Measurements from ENCODE around the gene LHX4.

LHX4 gene

DNA sequence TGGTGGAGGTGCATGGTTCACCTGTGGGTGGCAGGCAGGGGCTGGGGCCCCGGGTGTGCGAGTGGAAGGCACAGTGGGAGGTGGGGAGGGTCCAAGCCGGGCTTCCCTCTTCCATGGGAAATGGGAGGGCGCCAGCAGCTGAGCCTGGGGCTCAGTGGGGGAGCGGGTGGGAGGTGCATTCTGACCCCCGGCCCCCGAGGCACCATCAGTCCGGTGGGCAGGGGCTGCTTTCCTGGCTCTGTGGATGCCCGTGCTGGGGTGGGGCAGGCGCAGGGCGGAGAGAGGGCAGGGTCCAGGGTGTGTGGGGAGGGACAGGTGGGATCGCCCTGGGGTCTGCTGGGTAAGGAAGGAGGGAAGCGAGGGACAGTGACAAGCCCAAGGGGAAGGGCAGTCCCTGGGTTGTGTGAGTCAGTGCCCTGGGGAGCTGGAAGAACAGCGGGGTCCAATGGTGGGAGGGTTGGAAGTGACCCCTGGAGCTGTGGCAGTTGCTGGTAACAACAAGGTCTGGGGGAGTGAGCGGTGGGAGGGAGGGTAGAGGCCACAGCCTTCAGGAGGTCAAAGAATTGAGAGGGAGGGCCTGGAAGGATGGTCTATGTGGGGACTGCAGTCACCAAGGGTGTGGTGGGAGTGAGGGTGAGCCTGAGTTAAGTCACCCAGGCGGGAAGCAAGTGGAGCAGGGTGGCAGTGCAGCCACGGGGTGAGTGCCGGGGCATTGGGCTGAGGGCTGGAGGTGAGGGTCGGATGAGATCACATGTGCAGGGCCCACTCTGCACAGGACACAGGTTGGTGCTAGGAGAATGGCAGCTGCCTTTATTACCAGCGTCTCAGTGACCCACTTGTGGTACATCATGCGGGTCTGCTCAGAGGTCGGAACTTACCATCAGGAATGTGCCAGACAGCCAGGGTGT, 29.6 kb downstream of the LHX4 start:
- no peak for DNase-seq

DNA sequence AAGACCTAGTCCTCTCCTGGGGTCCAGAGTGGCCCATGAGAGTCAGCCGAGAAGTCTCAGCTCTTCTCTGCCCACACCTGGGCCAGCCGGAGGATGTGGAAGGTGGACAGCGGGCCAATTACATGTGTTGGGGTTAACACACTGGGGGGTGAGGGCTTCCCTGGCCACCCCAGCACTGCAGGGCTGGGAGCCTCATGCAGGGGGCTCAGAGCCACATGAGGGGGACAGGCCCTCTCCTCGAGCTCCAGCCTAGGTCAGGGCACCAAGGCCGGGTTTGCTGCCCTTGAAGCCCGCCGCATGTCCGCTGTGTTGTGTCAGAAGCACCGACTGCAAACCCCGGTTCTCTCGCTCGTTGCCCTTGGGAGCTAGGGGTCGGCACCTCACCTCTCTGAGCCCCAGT, 30.5 kb downstream of the LHX4 start:
- no peak for DNase-seq

DNA sequence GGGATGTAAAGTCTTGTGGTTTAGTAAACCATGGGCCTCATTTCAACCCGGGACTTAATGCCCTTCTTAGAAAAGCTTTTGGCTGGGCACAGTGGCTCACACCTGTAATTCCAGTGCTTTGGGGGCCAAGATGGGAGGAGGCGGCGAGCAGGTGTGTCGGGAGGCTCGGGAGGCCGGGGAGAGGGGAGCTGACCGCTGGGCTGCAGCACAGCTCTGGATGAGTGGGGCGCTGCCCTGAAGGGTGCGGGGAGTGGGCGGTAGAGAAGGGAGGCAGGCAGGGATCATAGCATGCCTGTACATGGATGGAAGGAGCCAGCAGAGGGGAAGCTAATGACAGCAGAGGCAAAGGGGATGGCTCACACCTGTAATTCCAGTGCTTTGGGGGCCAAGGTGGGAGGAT, 31.0 kb downstream of the LHX4 start:
- DNase-seq = no peak

DNA sequence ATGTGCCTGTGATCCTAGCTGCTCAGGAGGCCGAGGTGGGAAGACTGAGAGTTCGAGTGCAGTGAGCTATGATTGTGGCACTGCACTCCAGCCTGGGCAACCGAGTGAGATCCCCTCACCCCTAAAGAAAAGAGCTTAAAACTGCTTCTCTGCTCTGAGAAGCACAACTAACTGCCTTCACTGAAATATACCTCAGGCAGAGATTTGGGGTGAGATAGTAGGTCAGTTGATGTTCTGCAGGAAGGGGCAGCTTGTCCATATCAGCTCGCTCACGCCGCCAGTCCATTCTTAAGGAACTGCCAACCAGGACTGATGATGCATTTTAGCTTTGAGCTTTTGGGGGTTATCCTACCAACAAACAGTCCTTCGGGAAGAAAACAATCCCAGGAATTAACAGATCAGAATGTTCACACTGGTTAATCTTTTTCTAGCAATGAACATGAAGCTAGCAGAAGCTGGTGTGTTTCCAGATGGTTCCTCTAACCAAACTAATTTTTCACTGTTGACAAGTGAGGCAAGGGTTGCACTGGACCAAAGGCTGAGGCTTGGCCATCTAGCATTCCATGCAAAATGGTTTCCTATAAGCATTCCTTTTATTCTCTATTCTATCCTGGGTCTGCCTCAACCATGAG, 31.6 kb downstream of the LHX4 start:
- DNase-seq = no peak

DNA sequence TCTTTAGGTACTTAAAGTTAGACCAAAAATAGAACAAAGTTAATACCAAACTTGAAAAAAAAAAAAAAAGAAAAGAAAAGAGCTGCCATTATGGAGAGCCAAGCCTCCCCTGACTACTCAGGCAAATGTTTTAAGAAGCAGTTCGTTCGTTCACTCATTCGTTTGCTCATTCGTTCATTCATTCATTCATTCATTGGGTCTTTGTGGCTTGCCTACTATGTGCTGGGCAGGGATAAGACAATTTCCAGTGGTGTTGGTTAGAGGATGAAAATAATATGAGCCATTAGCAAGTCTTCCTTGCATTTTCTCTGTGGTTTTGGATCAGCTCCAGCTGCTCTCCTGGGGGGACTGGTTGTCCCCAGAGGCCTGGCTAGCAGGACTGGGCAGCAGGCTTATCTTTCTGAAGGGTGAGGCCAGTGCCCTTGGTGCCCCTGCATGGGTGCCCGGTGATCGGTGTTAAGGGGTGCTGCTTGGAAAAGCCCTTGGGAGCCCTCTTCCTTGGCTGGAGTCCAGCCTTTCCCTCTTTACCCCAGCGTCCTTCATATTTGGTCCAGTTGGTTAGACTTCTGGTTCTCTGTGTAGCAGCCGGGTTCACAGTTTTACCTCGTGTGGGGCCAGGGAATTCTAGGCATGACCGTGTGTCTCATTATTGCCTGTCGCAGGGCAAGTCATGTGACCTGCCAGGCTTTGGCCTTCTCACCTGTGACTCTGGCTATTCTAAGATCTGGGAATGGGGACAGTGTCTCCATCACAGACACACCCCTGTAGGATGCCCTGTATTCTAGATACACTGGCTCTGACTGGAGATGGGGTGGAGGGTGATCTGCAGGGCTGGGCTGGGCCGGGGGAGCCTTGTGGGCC, 32.8 kb downstream of the LHX4 start:
- DNase-seq = no peak

DNA sequence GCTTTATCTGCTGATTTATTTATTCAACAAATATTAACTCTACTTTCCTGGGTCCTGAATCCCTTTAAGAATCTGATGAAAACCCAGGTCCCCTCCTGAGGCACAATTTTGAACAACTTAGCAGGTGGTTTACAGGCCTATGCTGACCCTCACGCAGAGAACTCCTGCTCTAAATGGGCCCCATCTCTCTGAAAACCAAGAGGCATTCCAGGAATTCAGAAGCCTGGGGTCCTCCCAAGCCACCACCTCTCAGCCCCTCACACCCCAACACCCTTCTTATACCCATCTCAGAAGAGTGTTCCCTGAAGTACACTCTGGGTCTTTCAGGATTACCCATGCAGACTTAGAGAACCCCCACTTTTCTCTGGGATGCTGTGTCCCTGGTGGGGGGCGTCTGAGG, 34.5 kb downstream of the LHX4 start:
- DNase-seq = no peak

DNA sequence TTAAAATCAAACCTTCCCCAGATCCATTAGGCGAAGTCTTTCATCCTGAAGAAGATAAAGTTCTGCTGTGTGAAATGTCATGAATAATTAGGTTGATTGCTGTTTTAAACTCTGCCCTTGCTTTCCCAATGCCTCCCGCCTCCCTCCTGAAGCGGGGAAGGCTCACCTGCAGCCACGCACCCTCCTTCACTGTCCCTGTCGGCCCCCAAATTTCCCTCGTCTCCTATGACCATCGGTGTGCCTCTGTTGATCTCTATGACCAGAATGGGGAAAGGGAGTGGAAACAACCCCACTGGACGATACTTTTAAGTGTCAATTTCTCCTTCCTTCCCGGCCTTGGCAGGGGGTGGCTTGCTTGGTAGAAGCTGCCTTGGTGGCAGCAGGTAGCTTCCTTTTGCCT, 35.1 kb downstream of the LHX4 start:
- no peak for DNase-seq

DNA sequence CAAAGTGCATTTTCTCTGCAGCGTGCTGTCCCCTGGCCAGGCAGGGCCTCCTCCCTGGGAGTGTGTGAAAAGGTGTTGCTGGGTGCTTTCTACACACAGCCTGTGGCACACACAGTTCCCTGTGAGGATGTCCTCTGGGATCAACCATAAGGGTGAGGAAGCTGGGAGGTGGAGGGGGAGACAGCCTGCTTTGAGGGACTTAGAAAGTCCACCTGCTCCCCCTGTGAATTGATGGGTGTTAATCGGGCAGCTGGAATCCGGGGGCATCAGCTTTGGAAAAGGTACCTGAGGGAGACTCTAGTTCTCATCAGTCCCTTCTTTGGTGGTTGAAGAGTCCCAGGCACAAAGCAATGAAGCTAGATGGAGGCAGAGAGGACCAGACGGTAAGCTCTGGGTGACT, 35.8 kb downstream of the LHX4 start:
- DNase-seq = no peak

DNA sequence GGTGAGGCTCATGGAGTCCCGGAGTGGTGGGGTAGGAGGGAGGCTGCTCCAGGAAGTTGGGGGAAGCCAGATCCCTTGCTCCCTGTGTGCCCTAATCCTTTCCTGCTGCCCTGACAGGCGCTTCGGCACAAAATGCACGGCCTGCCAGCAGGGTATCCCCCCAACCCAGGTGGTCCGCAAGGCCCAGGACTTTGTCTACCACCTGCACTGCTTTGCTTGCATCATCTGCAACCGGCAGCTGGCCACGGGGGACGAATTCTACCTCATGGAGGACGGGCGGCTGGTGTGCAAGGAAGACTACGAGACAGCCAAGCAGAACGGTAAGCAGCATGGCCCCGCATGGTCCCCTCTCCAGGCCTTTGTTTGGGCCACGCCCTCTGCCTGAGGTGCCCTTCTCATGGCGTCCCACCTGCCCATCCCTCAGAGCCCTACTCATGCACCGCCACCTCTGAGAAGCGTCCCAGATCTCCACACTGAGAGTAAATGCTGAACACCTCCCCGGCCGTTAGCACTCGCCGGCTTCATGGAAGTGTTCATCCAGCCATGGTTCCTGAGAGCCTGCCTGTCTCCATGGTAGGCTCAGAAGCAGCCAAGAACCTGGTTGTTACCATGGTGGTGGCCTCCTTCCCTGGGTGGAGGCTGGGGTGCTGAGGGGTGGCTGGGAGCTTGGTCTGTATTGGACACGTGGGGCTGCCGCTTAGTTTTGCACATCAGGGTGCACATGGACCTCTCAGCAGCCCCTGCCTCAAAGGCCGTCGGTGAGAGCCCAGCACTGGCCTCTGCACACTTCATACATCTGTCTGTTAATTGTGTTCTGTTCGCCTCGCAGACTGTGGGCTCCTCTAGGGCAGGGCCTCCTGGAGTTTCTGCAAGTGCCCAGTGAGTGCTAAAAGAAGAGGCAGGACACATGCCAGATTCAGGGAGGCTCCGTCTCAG, 36.5 kb downstream of the LHX4 start:
- no peak for DNase-seq

DNA sequence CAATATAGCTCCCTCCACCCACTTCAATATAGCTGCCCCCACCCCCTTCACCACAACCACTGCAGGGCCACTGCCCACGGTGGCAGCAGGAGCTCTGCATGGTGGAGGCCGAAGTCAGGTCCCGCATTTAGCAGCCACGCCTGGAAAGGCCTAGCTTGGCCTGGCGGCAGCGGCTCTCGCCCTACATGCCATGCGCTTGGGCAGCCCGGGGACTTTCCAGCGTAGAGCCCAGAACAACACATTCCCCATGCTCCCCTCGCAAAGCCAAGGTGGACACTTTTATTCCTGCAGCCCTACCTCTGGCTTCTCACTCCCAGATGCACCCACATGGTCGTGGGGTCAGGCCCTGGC, 37.1 kb downstream of the LHX4 start:
- no peak for DNase-seq

DNA sequence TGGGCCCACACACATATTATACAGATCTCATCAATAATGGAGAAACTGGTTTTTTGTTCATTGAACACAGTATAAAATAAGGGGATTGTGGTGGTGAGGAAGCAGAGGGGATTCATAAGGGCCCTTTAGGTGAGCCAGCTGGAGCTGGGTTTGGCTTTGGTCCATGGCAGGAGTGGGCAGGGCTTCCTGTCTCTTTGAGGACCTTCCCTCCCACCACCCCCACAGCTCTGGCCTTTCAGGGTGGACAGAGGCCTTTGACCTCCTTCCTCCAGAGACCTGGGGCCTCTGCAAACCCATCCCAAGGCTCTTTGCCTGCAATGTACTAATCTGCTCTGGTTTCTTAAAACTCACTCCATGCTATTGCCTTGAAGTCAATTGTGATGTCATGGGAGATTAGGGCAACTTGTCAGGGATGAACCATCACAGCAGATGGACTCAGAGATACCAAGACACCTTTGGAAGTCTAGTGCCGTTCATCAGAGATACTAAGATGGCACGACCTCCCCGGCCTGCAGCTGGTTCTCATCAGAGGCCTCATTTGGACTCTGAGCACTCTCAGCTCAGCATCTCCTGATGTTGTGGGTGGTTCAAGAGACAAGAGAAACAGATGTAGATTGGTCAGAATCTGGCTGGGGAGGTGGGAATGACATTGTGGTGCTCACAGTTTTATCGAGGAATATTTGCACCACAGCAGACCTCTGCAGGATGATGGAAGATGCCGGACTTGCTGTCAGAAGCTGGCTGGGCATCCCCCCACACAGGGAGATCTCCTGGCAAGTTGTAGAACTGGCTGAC, 37.9 kb downstream of the LHX4 start:
- no peak for DNase-seq

DNA sequence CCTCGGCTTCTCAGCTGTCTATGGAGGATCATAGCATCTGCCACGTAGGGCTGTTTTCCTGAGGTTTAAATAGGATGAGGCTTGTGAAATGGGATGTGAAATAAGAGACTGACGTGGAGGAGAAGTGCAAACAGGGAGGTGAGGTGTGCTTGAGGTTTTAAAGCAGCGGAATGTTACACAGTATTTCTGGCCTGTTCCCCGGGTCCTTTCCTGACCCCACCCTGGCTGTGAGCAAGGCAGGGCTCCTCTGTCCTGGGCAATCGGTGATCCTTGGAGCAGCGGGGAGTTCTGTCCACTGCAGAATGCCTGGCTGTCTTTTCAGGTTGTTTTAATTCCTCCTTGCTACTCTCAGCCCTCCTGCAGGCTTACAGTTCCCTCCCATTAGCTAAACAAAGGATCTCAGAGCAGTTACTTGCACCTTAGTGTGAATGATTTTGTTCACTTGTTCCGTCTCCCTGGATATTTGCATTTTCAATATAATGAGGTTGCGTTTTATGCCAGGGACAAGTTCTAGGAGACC, 38.6 kb downstream of the LHX4 start:
- no peak for DNase-seq

DNA sequence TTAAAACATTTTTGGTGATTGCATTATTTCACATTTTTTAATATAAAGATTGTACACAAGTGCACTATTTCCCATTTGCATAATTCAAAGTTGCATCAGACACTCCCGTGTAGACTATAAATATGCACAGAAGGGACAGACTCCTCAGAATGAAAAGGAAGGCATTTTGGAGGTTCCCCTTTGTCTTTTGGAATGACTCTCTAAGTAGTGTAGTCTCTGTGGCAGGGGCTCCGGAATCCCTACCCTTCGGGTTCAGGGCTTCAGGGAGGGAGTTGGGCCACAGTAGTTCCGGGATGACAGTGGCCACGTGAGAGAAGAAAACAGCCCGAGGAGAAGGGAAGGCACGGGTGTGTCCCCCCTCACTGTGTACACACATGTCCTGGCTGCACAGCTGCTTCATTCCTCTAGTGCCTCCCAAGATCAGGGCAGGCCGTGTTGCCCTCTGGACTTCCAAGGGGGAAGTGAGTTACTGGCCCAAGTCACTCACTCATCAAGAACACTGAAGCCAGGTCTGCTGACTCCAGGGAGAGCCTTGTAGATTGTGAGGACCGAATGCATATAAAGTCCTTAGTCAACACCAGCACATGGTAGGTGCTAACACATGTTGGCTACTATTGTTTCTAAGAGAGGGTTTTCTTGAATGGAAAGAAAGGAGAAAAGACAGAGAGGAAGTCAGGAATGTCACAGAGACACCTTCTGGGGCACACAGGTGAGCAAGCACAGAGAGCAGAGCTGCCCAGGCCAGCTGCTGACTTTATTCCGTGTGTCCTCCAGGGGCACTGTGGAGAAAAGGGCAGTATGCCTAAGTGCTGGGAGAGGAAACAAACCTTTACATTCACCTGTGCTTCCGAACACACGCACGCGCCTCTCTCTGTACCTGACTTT, 39.8 kb downstream of the LHX4 start:
- DNase-seq = no peak

DNA sequence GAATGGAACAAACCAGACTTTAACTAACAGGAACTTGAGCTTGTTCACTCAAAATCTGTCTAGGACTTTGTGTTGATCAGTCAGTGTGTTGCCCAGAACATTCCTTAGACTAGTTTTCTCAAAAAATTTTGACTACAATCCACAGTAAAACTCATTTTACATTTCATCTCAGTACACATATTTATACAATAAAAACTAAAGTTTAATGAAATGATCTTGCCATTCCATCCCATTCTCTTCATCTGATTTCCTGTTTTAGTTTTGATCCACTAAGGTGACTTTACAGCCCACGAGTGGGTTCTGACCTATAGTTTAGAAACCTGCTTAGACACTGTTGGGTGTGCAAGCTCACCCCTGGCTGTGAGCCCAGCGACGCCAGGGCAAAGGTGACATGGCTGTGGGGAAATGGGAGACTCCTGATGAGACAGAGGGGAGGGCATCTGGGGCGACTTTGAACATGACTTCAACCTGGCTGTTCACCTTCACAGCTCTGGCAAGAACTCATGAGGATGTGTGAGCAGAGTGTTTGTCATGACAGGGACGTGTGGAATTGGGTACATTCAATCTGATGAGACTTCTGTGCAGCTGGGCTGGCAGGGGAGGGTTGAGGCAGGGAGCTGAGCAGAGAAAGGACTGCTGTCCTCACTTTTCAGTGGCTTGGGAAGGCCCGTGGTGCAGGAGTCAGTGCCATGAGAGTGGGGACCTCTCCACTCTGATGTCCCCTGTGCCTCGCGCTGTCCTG, 40.6 kb downstream of the LHX4 start:
- no peak for DNase-seq

DNA sequence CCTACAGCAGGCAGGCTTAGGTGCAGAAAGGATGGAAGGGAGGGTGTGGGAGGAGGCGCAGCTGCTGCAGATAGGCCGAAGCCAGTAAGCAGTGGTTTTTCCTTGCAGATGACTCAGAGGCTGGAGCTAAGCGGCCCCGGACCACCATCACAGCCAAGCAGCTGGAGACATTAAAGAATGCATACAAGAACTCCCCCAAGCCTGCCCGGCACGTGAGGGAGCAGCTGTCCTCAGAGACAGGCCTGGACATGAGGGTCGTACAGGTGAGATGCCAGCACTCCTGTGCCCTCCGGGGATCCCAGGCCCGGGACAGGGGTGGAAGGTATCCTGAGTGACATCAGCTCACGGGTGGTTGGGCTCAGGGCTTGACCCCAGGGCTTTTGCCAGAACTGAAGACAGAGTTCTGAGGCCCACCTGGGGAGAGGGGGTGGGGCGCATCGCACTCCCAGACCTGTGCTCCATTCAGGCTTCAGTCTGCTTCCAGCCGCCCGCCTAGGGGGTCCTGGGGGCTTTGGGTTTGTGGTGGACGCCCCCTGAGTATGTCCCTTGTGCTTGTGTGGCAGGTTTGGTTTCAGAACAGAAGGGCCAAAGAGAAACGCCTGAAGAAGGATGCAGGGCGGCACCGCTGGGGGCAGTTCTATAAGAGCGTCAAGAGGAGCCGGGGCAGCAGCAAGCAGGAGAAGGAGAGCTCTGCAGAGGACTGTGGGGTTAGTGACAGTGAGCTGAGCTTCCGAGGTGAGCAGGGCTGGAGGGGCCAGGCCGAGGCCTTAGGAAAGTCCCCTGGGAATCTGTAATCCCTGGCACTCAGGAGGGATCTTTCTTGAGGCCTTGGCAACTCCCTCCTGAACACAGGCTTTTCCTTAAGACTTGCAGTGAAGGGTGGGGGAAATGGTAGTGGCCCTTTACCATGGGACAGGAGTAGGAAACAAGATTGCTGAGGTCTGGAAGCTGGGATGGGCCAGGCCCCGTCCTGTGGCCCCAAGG, 41.5 kb downstream of the LHX4 start:
- DNase-seq = no peak

DNA sequence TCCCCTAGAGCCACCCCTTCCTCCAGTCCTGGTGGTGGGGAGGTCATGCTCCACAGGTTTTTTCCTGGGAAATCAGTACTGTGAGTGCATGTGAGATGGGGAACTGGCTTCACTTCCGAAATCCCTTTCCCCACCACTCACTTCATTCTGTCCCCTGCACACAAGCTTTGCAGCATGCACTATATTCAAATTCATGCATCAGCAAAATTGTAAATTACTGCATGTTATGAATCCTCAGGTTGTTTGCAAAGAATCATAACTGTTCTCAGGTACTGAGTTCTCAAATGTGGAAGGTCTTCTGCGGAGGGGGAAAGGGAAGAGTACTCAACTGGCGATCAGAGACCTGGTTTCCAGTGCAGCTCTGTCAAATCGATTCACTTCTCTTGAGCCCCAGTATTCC, 42.3 kb downstream of the LHX4 start:
- no peak for DNase-seq

DNA sequence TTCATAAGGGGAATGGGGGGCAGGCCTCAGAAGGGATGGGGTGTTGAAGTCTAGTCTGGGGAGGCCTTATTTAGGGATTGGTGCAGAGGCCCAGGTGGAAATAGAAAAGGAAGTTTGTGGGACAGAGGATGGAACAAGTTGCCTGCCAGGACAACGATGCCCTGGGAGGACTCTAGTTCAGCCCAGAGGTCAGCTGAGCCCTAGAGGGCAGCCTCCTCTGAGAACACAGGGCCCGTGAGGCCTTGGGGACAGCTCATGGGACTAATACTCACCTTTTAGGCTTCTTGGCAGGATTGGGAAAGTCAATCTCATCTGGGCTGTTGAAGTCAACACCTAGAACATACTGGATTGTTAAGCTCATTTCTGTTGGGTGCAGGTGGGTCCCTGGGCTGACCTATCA, 43.0 kb downstream of the LHX4 start:
- DNase-seq = no peak

DNA sequence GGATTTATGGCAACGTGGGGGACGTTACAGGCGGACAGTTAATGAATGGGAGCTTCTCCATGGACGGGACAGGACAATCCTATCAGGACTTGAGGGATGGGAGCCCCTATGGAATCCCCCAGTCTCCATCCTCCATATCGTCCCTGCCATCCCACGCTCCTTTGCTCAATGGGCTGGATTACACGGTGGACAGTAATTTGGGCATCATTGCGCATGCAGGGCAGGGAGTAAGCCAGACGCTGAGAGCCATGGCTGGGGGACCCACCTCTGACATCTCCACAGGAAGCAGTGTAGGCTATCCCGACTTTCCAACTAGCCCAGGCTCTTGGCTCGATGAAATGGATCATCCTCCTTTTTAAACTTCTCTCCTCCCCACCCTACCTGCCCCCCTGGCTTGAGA, 44.2 kb downstream of the LHX4 start:
- DNase-seq = no peak
